Prostate gland (tissue), 2 donors: ENCODE measurements around the gene PHF3.

Experiments
- CTCF ChIP-seq, 4 experiments: fragments of 200-600 bp in 2 of 4; fragments of 450-650 bp in 2 of 4; sonication (generic) in 2 of 4; IDR thresholded peaks; 1 replicate in 3 of 4; 2 replicates in 1 of 4; pipeline ENCODE4 v1.5.1; 2016 to 2019; ENCODE audit warnings: antibody characterized with exemption in 4 of 4, mild to moderate bottlenecking in 2 of 4, moderate library complexity in 2 of 4
- POLR2A ChIP-seq: fragments of 450-650 bp; IDR thresholded peaks from one replicate; pipeline ENCODE4 v1.6.1; 2016; ENCODE audit warnings: antibody characterized with exemption, mild to moderate bottlenecking
- POLR2AphosphoS5 ChIP-seq: sonication (generic); formaldehyde crosslinking; IDR thresholded peaks from one replicate; pipeline ENCODE4 v1.6.1; 2017; ENCODE audit warnings: antibody characterized with exemption

GRCh38 chr6:63759605-63760105 lies 124.1 kb downstream of the PHF3 start:
- no peak for TF ChIP-seq POLR2A
- no peak for TF ChIP-seq POLR2AphosphoS5
- TF ChIP-seq CTCF (IDR thresholded peaks at IDR 0.05) = no peak
